Fibroblast of villous mesenchyme (primary cell): Measurements from ENCODE around the gene PDZRN3. TPM values are rescaled to one million over a fixed set of nuclear protein-coding genes. Genes with fewer than 3 reads are reported as not detected.

Source experiments
- DNase-seq: peaks from one replicate; pipeline ENCODE4 v3.0.0-alpha.2; 2010; ENCODE audit warnings: low read depth
- H3K4me3 ChIP-seq: 2 replicates; pipeline ENCODE4 v1.5.1; 2011; ENCODE audit warnings: low read depth, mild to moderate bottlenecking, low read length
- total RNA-seq: library from RNA; depleted of rRNA; stranded (reverse); fragments of >200 nt; gene quantifications from 2 replicates; pipeline ENCODE4 v1.2.3, GENCODE V29; 2012
- TF ChIP-seq, protein P1 (sequence below): IDR thresholded peaks from 2 replicates; pipeline ENCODE4 v1.5.1; 2012; ENCODE audit warnings: low read depth, mild to moderate bottlenecking, low read length; ENCODE audit not compliant: insufficient read depth

The PDZRN3 gene
- total RNA-seq, 1 donor: 33.7 TPM

DNA sequence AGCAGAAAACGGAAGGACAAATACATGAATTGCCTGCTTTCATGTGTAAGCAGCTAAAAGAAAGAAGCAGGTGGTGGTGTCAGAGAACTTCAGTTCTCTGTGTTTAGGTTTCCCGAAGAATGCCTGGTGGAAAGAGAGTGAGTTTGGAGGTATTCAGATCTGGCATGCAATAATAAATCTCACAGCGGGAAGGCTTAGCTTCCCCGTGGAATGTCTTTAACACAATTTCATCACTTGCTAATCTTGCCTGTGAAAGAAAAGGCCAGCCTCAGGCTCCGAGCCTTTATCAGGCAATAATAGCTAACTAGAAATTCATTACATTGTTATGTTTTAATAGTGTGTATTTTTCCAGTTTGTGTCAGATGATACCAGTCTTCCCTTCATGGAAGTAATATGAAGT lies 220.3 kb downstream of the PDZRN3 start:
- TF ChIP-seq, protein P1, sequence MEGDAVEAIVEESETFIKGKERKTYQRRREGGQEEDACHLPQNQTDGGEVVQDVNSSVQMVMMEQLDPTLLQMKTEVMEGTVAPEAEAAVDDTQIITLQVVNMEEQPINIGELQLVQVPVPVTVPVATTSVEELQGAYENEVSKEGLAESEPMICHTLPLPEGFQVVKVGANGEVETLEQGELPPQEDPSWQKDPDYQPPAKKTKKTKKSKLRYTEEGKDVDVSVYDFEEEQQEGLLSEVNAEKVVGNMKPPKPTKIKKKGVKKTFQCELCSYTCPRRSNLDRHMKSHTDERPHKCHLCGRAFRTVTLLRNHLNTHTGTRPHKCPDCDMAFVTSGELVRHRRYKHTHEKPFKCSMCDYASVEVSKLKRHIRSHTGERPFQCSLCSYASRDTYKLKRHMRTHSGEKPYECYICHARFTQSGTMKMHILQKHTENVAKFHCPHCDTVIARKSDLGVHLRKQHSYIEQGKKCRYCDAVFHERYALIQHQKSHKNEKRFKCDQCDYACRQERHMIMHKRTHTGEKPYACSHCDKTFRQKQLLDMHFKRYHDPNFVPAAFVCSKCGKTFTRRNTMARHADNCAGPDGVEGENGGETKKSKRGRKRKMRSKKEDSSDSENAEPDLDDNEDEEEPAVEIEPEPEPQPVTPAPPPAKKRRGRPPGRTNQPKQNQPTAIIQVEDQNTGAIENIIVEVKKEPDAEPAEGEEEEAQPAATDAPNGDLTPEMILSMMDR: no peak
- DNase-seq: no peak
- no peak overlapping the region for H3K4me3 ChIP-seq

DNA sequence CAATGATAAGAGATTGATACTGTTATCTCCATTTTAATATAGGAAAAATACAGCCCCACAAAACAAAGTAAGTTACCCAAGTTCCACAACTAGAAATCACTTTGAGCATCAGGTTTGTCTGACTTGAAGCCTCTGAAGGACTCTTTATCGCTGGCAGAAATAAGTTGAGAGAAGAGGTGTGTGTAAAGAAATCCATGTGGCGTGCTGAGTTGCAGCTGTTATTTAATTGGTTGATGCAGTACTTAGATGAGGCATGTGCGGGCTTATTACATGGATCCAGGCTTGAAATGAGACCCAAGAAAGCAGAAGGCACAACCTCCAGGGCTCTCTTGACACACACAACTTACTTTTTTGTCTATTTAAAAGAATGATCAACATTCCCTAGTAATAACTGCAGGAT lies 221.3 kb downstream of the PDZRN3 start:
- DNase-seq: no peak
- H3K4me3 ChIP-seq: no peak overlapping the region
- TF ChIP-seq, protein P1: no peak

DNA sequence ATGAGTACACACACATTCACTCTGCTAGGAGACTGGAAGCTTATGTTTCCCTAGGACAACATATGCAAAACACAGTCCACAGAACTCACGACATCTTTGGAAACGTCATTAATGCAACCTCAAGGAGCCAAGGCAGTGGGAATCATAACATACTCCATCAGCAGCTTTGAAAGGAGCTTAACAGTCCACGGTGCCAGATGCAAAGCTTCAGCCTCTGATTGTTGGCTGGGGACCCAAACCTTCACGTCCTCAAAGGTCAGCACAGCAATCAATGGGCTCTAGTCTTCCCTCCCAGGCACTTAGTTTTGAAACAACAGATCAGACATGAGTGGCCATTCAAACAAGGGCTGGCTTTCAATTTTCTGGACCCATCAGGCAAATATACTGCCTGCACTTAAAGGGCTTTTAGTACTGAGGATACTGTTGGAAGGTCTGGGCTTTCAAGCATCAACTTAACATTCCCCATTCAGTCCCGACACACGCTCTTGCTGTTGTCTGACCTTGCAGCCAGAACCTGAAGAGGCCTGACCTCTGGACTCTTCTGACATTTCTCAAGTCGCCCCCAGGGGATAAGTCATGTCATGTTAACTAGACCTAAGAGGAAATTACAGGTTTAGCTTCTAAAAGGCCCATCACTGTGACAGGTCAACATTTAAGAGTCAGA lies 223.0 kb downstream of the PDZRN3 start:
- TF ChIP-seq, protein P1: no peak
- peak; percentile 70 for DNase-seq
- H3K4me3 ChIP-seq: no peak overlapping the region

DNA sequence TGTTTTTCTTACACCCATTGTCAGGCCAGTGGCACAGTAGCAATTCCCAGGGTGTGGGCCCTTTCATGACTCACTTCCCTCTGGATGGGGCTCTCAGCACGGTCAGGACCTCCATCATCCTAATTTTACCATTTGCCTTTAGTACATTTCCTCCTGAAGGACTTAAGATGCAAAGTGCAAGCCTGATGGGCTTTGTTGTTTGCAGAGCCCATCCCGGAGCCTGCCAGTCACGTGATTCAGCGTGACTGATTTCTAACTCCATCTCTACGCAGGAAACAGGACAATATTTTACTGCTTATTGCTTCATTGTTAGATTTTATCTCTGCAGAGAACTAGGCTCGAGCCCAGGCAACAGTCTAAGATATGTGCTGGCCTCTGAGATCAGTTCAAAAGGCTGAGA lies 223.7 kb downstream of the PDZRN3 start:
- no peak overlapping the region for H3K4me3 ChIP-seq
- TF ChIP-seq, protein P1: no peak
- peak; percentile 77 for DNase-seq

DNA sequence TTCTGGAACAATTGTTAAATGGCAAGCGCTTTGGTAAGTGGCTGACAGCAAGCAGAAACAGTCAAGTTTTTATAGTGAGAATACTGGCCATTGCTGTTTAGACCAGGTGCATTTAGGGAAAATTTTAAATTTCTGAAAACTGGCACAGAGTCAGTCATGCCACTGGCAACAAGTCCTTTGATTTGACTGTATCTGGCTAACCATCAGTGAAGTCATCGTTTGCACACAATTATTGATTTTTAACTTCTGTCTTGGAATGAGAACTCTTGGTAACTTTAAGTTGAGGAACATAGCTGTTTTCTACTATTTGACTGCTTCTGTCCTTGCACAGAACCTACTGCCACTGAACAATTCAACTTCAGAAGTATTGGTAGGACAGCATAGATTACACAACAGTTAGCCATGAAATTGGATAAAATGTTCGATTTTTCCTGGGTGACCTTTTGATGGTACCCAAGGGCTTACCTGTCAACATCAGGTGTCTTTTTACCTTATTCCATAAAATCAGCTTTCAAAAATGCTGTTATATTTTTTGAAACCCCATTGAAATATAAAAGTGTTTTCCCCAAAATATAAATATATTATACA lies 225.0 kb downstream of the PDZRN3 start:
- no peak overlapping the region for H3K4me3 ChIP-seq
- no peak for DNase-seq
- TF ChIP-seq, protein P1: no peak

DNA sequence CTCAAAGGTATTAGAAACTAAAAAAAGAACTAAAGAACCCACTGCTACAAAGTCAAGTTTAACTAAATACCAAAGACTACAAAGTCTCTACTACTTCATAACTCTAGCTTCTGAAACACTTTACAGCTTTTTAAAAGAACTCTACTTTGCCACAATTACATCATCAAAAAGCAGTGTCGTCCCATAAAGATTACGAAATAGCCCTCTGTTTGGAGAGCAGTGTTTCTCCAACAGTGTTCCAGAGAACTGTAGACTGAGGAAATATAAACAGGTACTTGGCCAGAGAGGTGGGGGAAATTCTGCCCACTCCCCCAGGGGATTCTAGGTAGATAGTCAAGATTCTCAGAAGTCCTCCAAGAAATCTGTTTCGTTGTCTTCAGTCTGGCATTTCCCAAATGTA lies 225.6 kb downstream of the PDZRN3 start:
- no peak overlapping the region for H3K4me3 ChIP-seq
- TF ChIP-seq, protein P1: no peak
- peak; percentile 62 for DNase-seq
